H1 (cell line): ENCODE results near the gene PCDHA11.

Experiments used
- POLR2A ChIP-seq, 2 experiments: IDR thresholded peaks; 1 replicate in 1 of 2; 2 replicates in 1 of 2; pipeline ENCODE4 v1.6.1; 2011; ENCODE audit warnings: low read depth in 2 of 2, low read length in 2 of 2, mild to moderate bottlenecking in 2 of 2; ENCODE audit errors: control extremely low read depth in 1 of 2
- SP2 ChIP-seq: IDR thresholded peaks from 2 replicates; pipeline ENCODE4 v1.6.1; 2012; ENCODE audit warnings: mild to moderate bottlenecking, low read length, inconsistent platforms
- TF ChIP-seq, protein P1 (sequence below), 3 experiments: IDR thresholded peaks; 1 replicate in 2 of 3; 2 replicates in 1 of 3; pipeline versions ENCODE4 v1.5.1 to v1.6.1; 2011; ENCODE audit warnings: low read length in 3 of 3, mild to moderate bottlenecking in 3 of 3, inconsistent platforms in 2 of 3, low read depth in 1 of 3, moderate library complexity in 1 of 3; ENCODE audit not compliant: insufficient read depth in 1 of 3; ENCODE audit errors: control extremely low read depth in 1 of 3

DNA sequence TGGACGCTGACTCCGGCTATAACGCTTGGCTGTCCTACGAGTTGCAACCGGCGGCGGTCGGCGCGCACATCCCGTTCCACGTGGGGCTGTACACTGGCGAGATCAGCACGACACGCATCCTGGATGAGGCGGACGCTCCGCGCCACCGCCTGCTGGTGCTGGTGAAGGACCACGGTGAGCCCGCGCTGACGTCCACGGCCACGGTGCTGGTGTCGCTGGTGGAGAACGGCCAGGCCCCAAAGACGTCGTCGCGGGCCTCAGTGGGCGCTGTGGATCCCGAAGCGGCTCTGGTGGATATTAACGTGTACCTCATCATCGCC, 8.5 kb downstream of the PCDHA11 start:
- TF ChIP-seq POLR2A (IDR thresholded peaks at IDR 0.05; ENCODE audit: control extremely low read depth in 1 of 2, low read depth in 2 of 2, low read length in 2 of 2): no peak
- TF ChIP-seq, protein P1, sequence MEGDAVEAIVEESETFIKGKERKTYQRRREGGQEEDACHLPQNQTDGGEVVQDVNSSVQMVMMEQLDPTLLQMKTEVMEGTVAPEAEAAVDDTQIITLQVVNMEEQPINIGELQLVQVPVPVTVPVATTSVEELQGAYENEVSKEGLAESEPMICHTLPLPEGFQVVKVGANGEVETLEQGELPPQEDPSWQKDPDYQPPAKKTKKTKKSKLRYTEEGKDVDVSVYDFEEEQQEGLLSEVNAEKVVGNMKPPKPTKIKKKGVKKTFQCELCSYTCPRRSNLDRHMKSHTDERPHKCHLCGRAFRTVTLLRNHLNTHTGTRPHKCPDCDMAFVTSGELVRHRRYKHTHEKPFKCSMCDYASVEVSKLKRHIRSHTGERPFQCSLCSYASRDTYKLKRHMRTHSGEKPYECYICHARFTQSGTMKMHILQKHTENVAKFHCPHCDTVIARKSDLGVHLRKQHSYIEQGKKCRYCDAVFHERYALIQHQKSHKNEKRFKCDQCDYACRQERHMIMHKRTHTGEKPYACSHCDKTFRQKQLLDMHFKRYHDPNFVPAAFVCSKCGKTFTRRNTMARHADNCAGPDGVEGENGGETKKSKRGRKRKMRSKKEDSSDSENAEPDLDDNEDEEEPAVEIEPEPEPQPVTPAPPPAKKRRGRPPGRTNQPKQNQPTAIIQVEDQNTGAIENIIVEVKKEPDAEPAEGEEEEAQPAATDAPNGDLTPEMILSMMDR (IDR thresholded peaks at IDR 0.05; ENCODE audit: control extremely low read depth in 1 of 3, insufficient read depth in 1 of 3, low read depth in 1 of 3, low read length in 3 of 3): no peak
- no peak for TF ChIP-seq SP2
